TTC549 (cell line): ENCODE measurements around the gene TOP3A.
A peak's percentile ranks its signal among the peaks of the same experiment; 100 is the strongest.
"Not testable (repeated sequence)": the region's sequence is repeated elsewhere in the genome, so short reads cannot be mapped to it uniquely, and the experiment has no call there.

ENCODE experiments used
- FAIRE-seq: peaks from 2 replicates; lab custom pipeline; 2012; peaks lifted over from hg19 to GRCh38; lab: Jason Lieb, UNC

TOP3A gene, protein sequence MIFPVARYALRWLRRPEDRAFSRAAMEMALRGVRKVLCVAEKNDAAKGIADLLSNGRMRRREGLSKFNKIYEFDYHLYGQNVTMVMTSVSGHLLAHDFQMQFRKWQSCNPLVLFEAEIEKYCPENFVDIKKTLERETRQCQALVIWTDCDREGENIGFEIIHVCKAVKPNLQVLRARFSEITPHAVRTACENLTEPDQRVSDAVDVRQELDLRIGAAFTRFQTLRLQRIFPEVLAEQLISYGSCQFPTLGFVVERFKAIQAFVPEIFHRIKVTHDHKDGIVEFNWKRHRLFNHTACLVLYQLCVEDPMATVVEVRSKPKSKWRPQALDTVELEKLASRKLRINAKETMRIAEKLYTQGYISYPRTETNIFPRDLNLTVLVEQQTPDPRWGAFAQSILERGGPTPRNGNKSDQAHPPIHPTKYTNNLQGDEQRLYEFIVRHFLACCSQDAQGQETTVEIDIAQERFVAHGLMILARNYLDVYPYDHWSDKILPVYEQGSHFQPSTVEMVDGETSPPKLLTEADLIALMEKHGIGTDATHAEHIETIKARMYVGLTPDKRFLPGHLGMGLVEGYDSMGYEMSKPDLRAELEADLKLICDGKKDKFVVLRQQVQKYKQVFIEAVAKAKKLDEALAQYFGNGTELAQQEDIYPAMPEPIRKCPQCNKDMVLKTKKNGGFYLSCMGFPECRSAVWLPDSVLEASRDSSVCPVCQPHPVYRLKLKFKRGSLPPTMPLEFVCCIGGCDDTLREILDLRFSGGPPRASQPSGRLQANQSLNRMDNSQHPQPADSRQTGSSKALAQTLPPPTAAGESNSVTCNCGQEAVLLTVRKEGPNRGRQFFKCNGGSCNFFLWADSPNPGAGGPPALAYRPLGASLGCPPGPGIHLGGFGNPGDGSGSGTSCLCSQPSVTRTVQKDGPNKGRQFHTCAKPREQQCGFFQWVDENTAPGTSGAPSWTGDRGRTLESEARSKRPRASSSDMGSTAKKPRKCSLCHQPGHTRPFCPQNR

GRCh38 chr17:18314731-18315561 lies at the start of gene TOP3A, which contains the start of gene SMCR8:
TSS of gene TOP3A (minus strand) at chr17:18314994. CDS start at chr17:18314778, 216 bp downstream.
TSS of gene SMCR8 (plus strand) at chr17:18315293. CDS start at chr17:18315790, 497 bp downstream.
- FAIRE-seq, result peak; percentile 93

GRCh38 chr17:18364166-18364565 lies 49.4 kb upstream of the TOP3A start:
- no peak for FAIRE-seq

GRCh38 chr17:18363101-18364049 lies 48.6 kb upstream of the TOP3A start, which contains the start of gene SHMT1:
TSS of gene SHMT1 (minus strand) at chr17:18363550. CDS start at chr17:18355981, 7,569 bp downstream.
- peak; percentile 20 for FAIRE-seq

DNA sequence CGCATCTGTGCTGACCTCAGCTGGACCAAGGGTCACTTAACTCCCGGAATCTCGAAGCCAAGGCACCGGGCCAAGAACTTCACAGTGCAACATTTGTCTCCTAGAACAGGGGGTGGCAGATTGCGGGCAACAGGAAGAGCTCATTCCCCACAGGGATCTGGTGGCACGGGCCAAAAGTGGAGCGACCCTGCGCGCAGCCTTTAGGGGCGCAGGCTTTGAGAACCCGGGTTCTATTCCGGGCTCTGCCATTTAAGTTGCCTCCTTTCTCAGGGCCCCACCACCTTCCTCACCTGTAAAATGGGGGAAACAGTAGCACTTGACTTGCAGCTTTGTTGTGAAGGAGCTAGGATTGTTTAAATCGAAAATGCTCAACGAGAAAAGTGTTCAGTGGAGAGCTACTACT lies 47.9 kb upstream of the TOP3A start:
- no peak for FAIRE-seq

DNA sequence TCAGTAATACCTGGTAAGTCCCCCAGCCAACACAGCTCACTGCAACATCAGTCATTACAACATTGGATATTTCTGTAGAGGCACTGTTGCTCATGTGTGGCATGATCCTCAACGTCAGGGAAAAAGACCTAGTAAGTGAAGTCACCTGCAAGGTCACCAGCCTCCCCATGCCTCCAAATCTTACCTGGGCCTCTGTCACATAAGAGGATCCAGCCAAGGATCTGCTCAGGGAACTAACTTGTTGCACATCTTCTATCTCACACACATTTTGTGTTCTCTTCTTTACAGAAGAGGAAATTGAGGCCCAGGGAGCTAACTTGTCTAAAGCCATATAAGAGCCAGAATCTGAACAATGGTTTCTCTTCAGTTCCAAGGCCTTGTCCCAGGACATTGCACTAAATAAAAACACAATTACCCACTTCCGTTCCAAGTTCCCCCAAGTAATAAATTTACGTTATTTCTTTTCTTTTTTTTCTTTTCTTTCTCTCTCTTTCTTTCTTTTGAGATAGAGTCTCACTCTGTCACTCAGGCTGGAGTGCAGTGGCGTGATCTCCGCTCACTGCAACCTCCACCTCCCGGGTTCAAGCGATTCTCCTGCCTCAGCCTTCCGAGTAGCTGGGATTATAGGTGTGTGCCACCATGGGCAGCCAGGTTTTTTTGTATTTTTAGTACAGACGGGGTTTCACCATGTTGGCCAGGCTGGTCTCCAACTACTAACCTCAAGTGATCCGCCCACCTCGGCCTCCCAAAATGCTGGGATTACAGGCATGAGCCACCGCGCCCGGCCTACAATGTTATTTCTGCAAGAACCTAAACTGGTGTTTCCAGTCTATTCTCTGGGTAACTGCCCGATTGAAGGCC lies 47.3 kb upstream of the TOP3A start:
- FAIRE-seq, result no peak

DNA sequence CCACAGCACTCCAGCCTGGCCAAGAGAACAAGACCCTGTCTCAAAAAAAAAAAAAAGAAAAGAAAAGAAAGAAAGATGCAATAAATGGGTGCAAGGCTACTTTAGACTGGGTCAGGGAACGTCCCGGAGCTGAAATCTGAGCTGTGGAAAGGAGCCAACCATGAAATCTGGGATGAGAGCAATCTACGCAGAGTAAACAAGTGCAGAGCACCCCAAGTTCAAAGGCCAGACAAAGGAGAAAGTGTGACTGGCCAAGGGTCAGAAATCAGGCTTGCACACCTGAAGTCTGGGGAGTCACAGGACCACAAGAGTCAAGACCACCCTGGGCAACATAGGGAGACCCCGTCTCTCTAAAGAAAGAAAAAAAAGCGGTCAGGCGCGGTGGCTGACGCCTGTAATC lies 45.7 kb upstream of the TOP3A start:
- no peak for FAIRE-seq

GRCh38 chr17:18356624-18357023 lies 41.8 kb upstream of the TOP3A start:
- no peak for FAIRE-seq

GRCh38 chr17:18353541-18353940 lies 38.7 kb upstream of the TOP3A start:
- no peak for FAIRE-seq

DNA sequence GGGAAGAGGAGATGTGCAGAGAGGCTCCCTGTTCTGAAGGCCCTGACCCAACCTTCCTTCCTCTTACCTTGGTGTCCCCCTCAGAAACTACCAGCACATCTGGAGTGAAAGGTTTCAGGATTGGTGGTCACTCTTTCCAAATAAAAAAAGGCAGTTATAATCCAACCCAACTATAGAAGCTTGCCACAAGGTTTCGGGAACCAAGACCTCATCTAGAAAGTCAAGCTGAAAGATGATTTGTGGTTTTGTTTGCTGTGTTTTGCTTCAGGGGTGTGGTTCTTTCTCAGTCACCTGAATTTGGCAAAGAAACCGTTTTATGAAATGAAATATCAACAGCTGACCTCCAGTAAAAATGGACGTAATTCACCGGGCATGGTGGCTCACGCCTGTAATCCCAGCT lies 29.2 kb upstream of the TOP3A start:
- FAIRE-seq, result no peak

DNA sequence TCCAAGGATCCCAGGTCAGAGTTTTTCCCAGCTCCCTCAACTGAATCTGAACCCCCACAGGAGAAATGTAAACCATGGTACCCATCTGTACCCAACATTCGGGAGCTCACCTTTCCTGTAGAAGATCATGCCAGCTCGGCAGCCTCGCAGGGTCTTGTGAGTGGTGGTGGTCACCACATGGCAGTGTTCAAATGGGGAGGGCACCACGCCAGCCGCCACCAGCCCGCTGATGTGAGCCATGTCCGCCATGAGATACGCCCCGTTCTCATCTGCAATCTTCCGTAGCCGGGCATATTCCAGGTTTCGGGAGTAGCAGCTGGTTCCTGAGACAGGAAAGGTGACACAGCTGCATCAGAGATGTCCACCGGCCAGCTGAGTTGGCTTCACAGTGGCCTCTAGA lies 25.1 kb upstream of the TOP3A start:
- FAIRE-seq, result no peak

- FAIRE-seq, result not testable (repeated sequence)
These were observed 23.4 kb upstream of the TOP3A start for GRCh38 chr17:18338158-18338557.

- FAIRE-seq, result no peak
These were observed 18.2 kb upstream of the TOP3A start for GRCh38 chr17:18332909-18333489.

DNA sequence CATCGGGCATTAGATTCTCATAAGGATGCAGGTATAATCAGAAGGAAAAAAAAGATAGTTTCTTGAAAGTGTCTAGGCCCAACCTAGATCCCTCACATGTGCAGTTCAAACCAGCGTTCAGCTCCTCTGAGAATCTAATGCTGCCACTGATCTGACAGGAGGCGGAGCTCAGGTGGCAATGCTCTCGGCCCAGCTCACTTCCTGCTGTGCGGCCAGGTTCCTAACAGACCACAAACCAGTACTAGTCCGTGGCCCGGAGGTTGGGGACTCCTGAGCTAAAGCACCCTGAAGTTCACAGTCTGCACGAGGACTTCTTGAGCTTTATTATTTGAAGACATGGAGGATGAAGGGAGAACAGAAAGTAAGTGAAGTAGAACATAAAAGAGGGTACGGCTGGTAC lies 17.1 kb upstream of the TOP3A start:
- FAIRE-seq, result no peak

DNA sequence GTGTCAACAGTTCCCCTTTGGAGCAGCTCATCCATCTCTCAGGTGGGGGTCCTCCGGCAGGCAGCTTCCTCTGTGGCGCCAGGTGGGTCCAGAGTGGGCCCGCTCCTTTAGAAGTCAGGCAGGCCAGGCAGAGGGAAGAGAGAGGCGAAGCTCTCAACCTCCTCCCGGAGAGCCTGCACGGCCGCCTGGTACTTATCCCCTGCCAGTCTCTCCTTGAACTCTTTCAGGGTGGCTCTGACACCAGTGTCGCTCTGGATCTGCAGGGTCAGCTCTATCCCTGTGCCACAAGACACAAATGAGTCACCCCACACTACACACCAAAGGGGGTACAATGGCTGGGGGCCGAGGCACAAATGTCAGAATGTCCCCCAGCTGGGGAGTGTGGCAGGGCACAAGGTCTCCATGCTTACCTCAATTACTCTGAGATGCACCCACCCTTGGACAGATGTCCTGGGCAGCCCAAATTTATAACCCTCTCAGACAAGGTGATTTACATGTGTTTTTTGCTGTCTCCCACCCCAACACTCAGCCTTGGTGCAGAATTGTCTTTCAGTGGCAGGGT lies 13.9 kb upstream of the TOP3A start:
- FAIRE-seq, result no peak

DNA sequence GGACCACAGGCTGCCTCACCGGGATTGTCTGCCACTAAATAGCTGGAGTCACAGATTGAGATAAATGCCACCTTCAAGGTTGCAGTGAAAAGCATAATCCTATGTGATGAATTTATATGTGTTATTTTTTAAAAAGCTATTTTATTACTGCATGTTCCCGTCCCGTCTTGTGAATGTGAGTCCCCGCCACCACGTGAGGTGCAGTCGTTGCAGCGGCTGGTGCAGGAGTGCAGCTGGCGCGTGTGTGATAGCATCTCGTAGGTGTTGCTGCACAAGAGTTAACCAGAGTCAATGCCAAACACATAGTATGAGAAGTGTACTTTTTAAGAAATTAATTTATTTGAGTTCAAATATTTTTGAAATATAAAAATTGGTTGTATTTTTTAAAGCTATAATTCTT lies 12.8 kb upstream of the TOP3A start:
- no peak for FAIRE-seq

GRCh38 chr17:18327093-18327492 lies 12.3 kb upstream of the TOP3A start:
- FAIRE-seq, result no peak

GRCh38 chr17:18326572-18326971 lies 11.8 kb upstream of the TOP3A start:
- no peak for FAIRE-seq

- no peak for FAIRE-seq
These were observed 11.2 kb upstream of the TOP3A start for GRCh38 chr17:18326039-18326438.
